ENCODE measurements around the gene HOXA3.

HOXA3 gene

DNA sequence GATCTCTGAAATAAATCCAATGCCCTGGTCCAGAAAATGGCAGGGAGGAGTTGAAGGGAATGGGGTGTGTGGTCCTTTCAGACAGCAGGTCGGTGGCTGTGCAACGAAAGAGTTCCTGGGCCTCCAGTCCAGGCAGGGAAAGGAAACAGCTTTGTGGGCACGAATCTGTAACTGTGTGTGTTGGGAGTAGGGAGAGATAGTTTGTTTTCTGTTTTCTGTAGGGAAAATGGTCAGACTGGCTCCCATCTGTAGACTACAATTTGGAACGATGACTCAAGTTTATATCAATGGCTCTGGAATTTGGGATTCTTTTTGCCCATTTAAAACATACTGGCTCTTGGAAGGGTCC lies 15.5 kb upstream of the HOXA3 start:
- TF ChIP-seq, protein P1, sequence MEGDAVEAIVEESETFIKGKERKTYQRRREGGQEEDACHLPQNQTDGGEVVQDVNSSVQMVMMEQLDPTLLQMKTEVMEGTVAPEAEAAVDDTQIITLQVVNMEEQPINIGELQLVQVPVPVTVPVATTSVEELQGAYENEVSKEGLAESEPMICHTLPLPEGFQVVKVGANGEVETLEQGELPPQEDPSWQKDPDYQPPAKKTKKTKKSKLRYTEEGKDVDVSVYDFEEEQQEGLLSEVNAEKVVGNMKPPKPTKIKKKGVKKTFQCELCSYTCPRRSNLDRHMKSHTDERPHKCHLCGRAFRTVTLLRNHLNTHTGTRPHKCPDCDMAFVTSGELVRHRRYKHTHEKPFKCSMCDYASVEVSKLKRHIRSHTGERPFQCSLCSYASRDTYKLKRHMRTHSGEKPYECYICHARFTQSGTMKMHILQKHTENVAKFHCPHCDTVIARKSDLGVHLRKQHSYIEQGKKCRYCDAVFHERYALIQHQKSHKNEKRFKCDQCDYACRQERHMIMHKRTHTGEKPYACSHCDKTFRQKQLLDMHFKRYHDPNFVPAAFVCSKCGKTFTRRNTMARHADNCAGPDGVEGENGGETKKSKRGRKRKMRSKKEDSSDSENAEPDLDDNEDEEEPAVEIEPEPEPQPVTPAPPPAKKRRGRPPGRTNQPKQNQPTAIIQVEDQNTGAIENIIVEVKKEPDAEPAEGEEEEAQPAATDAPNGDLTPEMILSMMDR (IDR thresholded peaks at IDR 0.05; ENCODE audit: insufficient read depth, low read length), result no peak
- TF ChIP-seq, protein P2, sequence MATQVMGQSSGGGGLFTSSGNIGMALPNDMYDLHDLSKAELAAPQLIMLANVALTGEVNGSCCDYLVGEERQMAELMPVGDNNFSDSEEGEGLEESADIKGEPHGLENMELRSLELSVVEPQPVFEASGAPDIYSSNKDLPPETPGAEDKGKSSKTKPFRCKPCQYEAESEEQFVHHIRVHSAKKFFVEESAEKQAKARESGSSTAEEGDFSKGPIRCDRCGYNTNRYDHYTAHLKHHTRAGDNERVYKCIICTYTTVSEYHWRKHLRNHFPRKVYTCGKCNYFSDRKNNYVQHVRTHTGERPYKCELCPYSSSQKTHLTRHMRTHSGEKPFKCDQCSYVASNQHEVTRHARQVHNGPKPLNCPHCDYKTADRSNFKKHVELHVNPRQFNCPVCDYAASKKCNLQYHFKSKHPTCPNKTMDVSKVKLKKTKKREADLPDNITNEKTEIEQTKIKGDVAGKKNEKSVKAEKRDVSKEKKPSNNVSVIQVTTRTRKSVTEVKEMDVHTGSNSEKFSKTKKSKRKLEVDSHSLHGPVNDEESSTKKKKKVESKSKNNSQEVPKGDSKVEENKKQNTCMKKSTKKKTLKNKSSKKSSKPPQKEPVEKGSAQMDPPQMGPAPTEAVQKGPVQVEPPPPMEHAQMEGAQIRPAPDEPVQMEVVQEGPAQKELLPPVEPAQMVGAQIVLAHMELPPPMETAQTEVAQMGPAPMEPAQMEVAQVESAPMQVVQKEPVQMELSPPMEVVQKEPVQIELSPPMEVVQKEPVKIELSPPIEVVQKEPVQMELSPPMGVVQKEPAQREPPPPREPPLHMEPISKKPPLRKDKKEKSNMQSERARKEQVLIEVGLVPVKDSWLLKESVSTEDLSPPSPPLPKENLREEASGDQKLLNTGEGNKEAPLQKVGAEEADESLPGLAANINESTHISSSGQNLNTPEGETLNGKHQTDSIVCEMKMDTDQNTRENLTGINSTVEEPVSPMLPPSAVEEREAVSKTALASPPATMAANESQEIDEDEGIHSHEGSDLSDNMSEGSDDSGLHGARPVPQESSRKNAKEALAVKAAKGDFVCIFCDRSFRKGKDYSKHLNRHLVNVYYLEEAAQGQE (IDR thresholded peaks at IDR 0.05; ENCODE audit: insufficient replicate concordance, low read depth), result no peak
- TF ChIP-seq POLR2AphosphoS5 (IDR thresholded peaks at IDR 0.05; ENCODE audit: low read depth), result no peak
- TF ChIP-seq SPI1 (IDR thresholded peaks at IDR 0.05; ENCODE audit: borderline replicate concordance, low read depth), result no peak
- no peak for TF ChIP-seq GABPA (IDR thresholded peaks at IDR 0.05; ENCODE audit: low read depth)
- Histone ChIP-seq H3K27me3 (ENCODE audit: insufficient read depth, poor library complexity, severe bottlenecking) (peaks cover 85% of the 10 kb centered on the region), H3K4me3 (replicated peaks; ENCODE audit: insufficient read depth, low read length) (no peak overlapping the region), H3K27ac (replicated peaks) (no peak overlapping the region)
- no peak for DNase-seq (ENCODE audit: low read depth in 1 of 2, low spot score in 1 of 2)

DNA sequence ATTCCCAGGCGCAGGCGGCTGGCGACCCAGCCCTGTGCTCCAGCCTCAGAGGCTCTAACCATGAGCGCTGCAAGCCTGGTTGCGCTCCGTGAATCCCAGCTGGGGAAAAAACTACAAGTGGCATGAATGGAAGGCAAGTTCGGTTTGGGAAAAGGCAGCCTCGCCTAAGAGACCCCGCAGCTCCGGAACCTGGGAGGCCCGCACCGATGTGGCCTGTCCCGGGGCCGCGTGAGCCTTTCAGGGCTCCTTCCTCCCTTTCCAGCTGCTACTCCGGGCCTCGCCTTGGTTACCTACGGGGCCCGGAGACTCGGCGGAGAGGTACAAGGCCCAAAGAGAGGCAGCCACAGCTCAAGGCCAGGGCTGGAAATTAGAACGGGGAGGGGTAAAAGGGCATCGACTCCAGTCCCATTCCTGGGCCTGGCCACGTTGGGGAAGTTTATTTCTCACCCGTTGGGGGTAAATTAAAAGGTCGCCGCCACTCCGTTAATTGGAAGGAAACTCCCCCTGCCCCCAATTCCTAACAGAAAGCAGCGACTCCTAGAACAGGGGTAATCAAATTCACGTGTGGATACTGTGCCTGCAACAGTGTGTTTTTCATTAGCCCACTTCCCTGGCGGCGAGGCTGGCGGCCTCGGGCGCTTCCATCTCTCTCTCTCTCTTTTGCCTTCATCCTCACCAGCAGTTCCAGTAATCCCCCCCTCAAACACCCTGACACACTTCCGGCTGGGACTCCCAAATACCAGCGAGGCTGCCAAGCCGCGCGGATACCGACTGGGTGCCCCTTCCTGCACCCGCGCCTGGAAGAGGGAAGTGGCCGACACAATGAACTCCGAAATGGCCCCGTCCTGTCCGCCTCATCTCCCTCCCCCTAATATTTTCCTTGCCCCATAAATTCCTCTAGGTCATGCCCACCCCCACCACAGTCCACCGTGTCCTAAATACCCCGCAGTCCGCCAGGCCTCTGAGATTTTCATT lies 14.4 kb upstream of the HOXA3 start:
- no peak overlapping the region for H3K27ac ChIP-seq (replicated peaks)
- TF ChIP-seq, protein P2 (IDR thresholded peaks at IDR 0.05; ENCODE audit: insufficient replicate concordance, low read depth), result no peak
- TF ChIP-seq GABPA (IDR thresholded peaks at IDR 0.05; ENCODE audit: low read depth) (no peak), POLR2AphosphoS5 (IDR thresholded peaks at IDR 0.05; ENCODE audit: low read depth) (no peak), SPI1 (IDR thresholded peaks at IDR 0.05; ENCODE audit: borderline replicate concordance, low read depth) (peak; percentile 49; the same call in 1 of the 2 replicates)
- TF ChIP-seq, protein P1 (IDR thresholded peaks at IDR 0.05; ENCODE audit: insufficient read depth, low read length), result no peak
- peaks cover 74% of the 10 kb centered on the region for H3K27me3 ChIP-seq (ENCODE audit: insufficient read depth, poor library complexity, severe bottlenecking)
- H3K4me3 ChIP-seq (replicated peaks; ENCODE audit: insufficient read depth, low read length), result no peak overlapping the region
- DNase-seq (ENCODE audit: low read depth in 1 of 2, low spot score in 1 of 2), result no peak

DNA sequence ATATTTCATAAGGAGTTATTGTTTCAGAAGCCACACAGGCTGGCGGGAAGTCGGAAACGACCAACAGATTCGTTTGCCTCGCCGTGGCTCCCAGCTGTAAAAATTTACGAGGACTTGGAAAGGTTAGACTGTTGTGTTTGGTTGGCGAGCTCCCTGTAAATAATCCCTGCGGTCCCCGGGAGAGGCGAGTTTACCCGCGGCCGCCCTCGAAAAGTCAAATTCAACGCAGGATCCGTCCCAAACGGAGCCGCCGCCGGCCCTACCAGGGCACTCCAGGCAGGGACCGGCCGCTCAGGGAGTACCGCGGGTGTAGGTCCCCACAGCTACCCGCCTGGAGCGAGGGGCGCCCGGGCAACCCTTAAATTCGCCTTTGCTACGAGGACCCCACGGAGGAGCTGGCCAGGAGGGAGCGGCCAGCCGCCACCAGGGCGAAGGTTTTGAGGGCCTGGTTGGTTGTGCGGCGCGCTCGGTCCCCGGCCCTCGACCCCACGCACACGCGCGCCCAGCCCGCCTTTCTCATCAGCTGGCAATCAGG lies 13.7 kb upstream of the HOXA3 start:
- no peak overlapping the region for H3K27ac ChIP-seq (replicated peaks)
- TF ChIP-seq, protein P2 (IDR thresholded peaks at IDR 0.05; ENCODE audit: insufficient replicate concordance, low read depth), result no peak
- TF ChIP-seq GABPA (IDR thresholded peaks at IDR 0.05; ENCODE audit: low read depth), result no peak
- no peak for TF ChIP-seq POLR2AphosphoS5 (IDR thresholded peaks at IDR 0.05; ENCODE audit: low read depth)
- TF ChIP-seq, protein P1 (IDR thresholded peaks at IDR 0.05; ENCODE audit: insufficient read depth, low read length), result no peak
- TF ChIP-seq SPI1 (IDR thresholded peaks at IDR 0.05; ENCODE audit: borderline replicate concordance, low read depth), result no peak
- H3K4me3 ChIP-seq (replicated peaks; ENCODE audit: insufficient read depth, low read length), result no peak overlapping the region
- no peak for DNase-seq (ENCODE audit: low read depth in 1 of 2, low spot score in 1 of 2)
- peaks cover 68% of the 10 kb centered on the region for H3K27me3 ChIP-seq (ENCODE audit: insufficient read depth, poor library complexity, severe bottlenecking)

Measured in HL-60 (cell line).